Smooth muscle cell (in vitro differentiated cells): ENCODE measurements around the gene DICER1. TPM values are rescaled to one million over a fixed set of nuclear protein-coding genes. Genes with fewer than 3 reads are reported as not detected.

Experiments used
- DNase-seq: peaks from one replicate; lab custom pipeline; 2025; ENCODE audit not compliant: unreplicated experiment; lab: John Stamatoyannopoulos, UW
- H2AFZ ChIP-seq: fragments of 200-600 bp; sonication (generic); 2 replicates; pipeline ENCODE4 v1.6.0; 2016; ENCODE audit warnings: antibody characterized with exemption, low read depth, mild to moderate bottlenecking
- H3F3A ChIP-seq: fragments of 200-600 bp; sonication (generic); 2 replicates; pipeline ENCODE4 v1.6.0; 2017; ENCODE audit warnings: antibody characterized with exemption, low read depth
- H3K27ac ChIP-seq: fragments of 200-600 bp; sonication (generic); 2 replicates; pipeline ENCODE4 v1.5.1; 2016; ENCODE audit warnings: low read depth, mild to moderate bottlenecking
- H3K27me3 ChIP-seq: fragments of 200-600 bp; sonication (generic); 2 replicates; pipeline ENCODE4 v1.6.1; 2016; ENCODE audit warnings: low read depth, mild to moderate bottlenecking
- H3K36me3 ChIP-seq: fragments of 200-600 bp; sonication (generic); 2 replicates; pipeline ENCODE4 v1.5.1; 2016; ENCODE audit warnings: low read depth
- H3K4me1 ChIP-seq: fragments of 200-600 bp; sonication (generic); 2 replicates; pipeline ENCODE4 v1.5.1; 2016; ENCODE audit warnings: low read depth
- H3K4me2 ChIP-seq: fragments of 200-600 bp; sonication (generic); 2 replicates; pipeline ENCODE4 v1.6.0; 2016; ENCODE audit warnings: mild to moderate bottlenecking
- H3K4me3 ChIP-seq: fragments of 200-600 bp; sonication (generic); 2 replicates; pipeline ENCODE4 v1.5.1; 2016; ENCODE audit warnings: mild to moderate bottlenecking
- H3K79me2 ChIP-seq: fragments of 200-600 bp; sonication (generic); 2 replicates; pipeline ENCODE4 v1.6.0; 2016; ENCODE audit warnings: low read depth, mild to moderate bottlenecking
- H3K9ac ChIP-seq: fragments of 200-600 bp; sonication (generic); 2 replicates; pipeline ENCODE4 v1.6.0; 2016; ENCODE audit warnings: low read depth
- H3K9me3 ChIP-seq: fragments of 200-600 bp; sonication (generic); replicated peaks from 2 replicates; pipeline ENCODE4 v1.5.1; 2016; ENCODE audit warnings: low read depth
- H4K20me1 ChIP-seq: fragments of 200-600 bp; sonication (generic); 2 replicates; pipeline ENCODE4 v1.6.0; 2016; ENCODE audit warnings: low read depth
- WGBS: methylation state at CpG from one replicate; pipeline ENCODE4 v1.1.7; 2016; ENCODE audit warnings: low lambda C conversion rate; 5-methylcytosine and 5-hydroxymethylcytosine counted together
- polyA plus RNA-seq: library from polyadenylated mRNA; unstranded; fragments of >200 nt; fragmentation: Nextera tagmentation; extraction: Ambion mirVana; gene quantifications from 2 replicates; pipeline ENCODE4 v1.2.1, GENCODE V29; 2016
- total RNA-seq: library from RNA; depleted of rRNA; stranded (reverse); fragments of >200 nt; gene quantifications from 2 replicates; pipeline ENCODE4 v1.2.3, GENCODE V29; 2014
- TF ChIP-seq, protein P1 (sequence below): fragments of 200-600 bp; sonication (generic); IDR thresholded peaks from 2 replicates; pipeline ENCODE4 v1.5.1; 2017; ENCODE audit warnings: borderline replicate concordance, mild to moderate bottlenecking, antibody characterized with exemption; ENCODE audit not compliant: insufficient read depth, poor library complexity, severe bottlenecking

The DICER1 gene
- total and polyA plus RNA-seq, 2 experiments from 2014 or later, result 17.3 to 67.5 TPM

- no peak for DNase-seq
- H3F3A ChIP-seq, result no peaks in the 10 kb centered on the region
- H3K79me2 ChIP-seq, result peaks cover 82% of the 10 kb centered on the region
- no peaks in the 10 kb centered on the region for H3K27me3 ChIP-seq
- H3K4me3 ChIP-seq, result no peak overlapping the region
- H3K9ac ChIP-seq, result no peak overlapping the region
- H3K4me2 ChIP-seq, result no peak overlapping the region
- H3K27ac ChIP-seq, result no peak overlapping the region
- peaks cover 47% of the 10 kb centered on the region for H3K4me1 ChIP-seq
- H3K36me3 ChIP-seq, result no peaks in the 10 kb centered on the region
- TF ChIP-seq, protein P1, sequence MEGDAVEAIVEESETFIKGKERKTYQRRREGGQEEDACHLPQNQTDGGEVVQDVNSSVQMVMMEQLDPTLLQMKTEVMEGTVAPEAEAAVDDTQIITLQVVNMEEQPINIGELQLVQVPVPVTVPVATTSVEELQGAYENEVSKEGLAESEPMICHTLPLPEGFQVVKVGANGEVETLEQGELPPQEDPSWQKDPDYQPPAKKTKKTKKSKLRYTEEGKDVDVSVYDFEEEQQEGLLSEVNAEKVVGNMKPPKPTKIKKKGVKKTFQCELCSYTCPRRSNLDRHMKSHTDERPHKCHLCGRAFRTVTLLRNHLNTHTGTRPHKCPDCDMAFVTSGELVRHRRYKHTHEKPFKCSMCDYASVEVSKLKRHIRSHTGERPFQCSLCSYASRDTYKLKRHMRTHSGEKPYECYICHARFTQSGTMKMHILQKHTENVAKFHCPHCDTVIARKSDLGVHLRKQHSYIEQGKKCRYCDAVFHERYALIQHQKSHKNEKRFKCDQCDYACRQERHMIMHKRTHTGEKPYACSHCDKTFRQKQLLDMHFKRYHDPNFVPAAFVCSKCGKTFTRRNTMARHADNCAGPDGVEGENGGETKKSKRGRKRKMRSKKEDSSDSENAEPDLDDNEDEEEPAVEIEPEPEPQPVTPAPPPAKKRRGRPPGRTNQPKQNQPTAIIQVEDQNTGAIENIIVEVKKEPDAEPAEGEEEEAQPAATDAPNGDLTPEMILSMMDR, result no peak
- no peak overlapping the region for H2AFZ ChIP-seq
- no peaks in the 10 kb centered on the region for H3K9me3 ChIP-seq
- H4K20me1 ChIP-seq, result peaks cover 97% of the 10 kb centered on the region
These were observed 20.0 kb downstream of the DICER1 start for GRCh38 chr14:95137164-95137803.

GRCh38 chr14:95136631-95137030 lies 20.7 kb downstream of the DICER1 start:
- no peak for DNase-seq
- no peak overlapping the region for H3K9ac ChIP-seq
- H3K27me3 ChIP-seq, result no peaks in the 10 kb centered on the region
- H3K27ac ChIP-seq, result no peak overlapping the region
- TF ChIP-seq, protein P1, result no peak
- no peak overlapping the region for H3K4me3 ChIP-seq
- peaks cover 75% of the 10 kb centered on the region for H3K79me2 ChIP-seq
- H2AFZ ChIP-seq, result no peak overlapping the region
- no peaks in the 10 kb centered on the region for H3F3A ChIP-seq
- no peaks in the 10 kb centered on the region for H3K9me3 ChIP-seq
- no peak overlapping the region for H3K4me2 ChIP-seq
- WGBS, result 66% methylated on average over 1 of the region's 1 CpG
- H3K4me1 ChIP-seq, result peaks cover 51% of the 10 kb centered on the region
- no peaks in the 10 kb centered on the region for H3K36me3 ChIP-seq
- H4K20me1 ChIP-seq, result peaks cover 93% of the 10 kb centered on the region

- no peak for DNase-seq
- Histone ChIP-seq H3K27me3 (no peaks in the 10 kb centered on the region), H3F3A (no peaks in the 10 kb centered on the region), H3K79me2 (peaks cover 54% of the 10 kb centered on the region), H3K27ac (no peak overlapping the region), H3K9me3 (no peaks in the 10 kb centered on the region), H2AFZ (no peak overlapping the region), H3K4me3 (no peak overlapping the region), H4K20me1 (peaks cover 89% of the 10 kb centered on the region), H3K9ac (no peak overlapping the region), H3K4me2 (peak overlapping the region; percentile 8), H3K36me3 (peaks cover 1% of the 10 kb centered on the region), H3K4me1 (peaks cover 40% of the 10 kb centered on the region)
- TF ChIP-seq, protein P1, result no peak
- WGBS, result 82% methylated on average over 8 of the region's 8 CpGs
These were observed 22.9 kb downstream of the DICER1 start for GRCh38 chr14:95134304-95134933.

- TF ChIP-seq, protein P1, result no peak
- Histone ChIP-seq H3K9me3 (no peaks in the 10 kb centered on the region), H3K4me1 (peaks cover 34% of the 10 kb centered on the region), H3K4me3 (no peak overlapping the region), H2AFZ (no peak overlapping the region), H3K4me2 (peak overlapping the region; percentile 8), H3K27ac (peak overlapping the region; percentile 32), H4K20me1 (peaks cover 90% of the 10 kb centered on the region), H3K36me3 (peaks cover 3% of the 10 kb centered on the region), H3K79me2 (peaks cover 45% of the 10 kb centered on the region), H3F3A (no peaks in the 10 kb centered on the region), H3K27me3 (no peaks in the 10 kb centered on the region), H3K9ac (no peak overlapping the region)
- no peak for DNase-seq
- WGBS, result 96% methylated on average over 2 of the region's 2 CpGs
These were observed 24.0 kb downstream of the DICER1 start for GRCh38 chr14:95133282-95133681.
